Ishikawa (cell line): ENCODE measurements around the gene KRCC1.

Source experiments
- CEBPB ChIP-seq: IDR thresholded peaks from 2 replicates; pipeline ENCODE4 v1.6.1; 2012
- CREB1 ChIP-seq: IDR thresholded peaks from 2 replicates; pipeline ENCODE4 v1.6.1; 2012; ENCODE audit warnings: low read depth
- EP300 ChIP-seq: IDR thresholded peaks from 2 replicates; pipeline ENCODE4 v1.6.1; 2012; ENCODE audit warnings: borderline replicate concordance
- RAD21 ChIP-seq: IDR thresholded peaks from 2 replicates; pipeline ENCODE4 v1.6.1; 2012; ENCODE audit warnings: low read depth
- TAF1 ChIP-seq: IDR thresholded peaks from 2 replicates; pipeline ENCODE4 v1.6.1; 2012; ENCODE audit warnings: low read depth, mild to moderate bottlenecking
- TEAD4 ChIP-seq: IDR thresholded peaks from 2 replicates; pipeline ENCODE4 v1.6.1; 2012
- YY1 ChIP-seq: IDR thresholded peaks from 2 replicates; pipeline ENCODE4 v1.6.1; 2012; ENCODE audit warnings: low read depth
- ZBTB7A ChIP-seq: IDR thresholded peaks from 2 replicates; pipeline ENCODE4 v1.6.1; 2012; ENCODE audit warnings: low read depth
- TF ChIP-seq, protein P1 (sequence below): IDR thresholded peaks from 2 replicates; pipeline ENCODE4 v1.6.1; 2012; ENCODE audit warnings: low read depth, mild to moderate bottlenecking
- TF ChIP-seq, protein P2 (sequence below): IDR thresholded peaks from 2 replicates; pipeline ENCODE4 v1.6.1; 2012

DNA sequence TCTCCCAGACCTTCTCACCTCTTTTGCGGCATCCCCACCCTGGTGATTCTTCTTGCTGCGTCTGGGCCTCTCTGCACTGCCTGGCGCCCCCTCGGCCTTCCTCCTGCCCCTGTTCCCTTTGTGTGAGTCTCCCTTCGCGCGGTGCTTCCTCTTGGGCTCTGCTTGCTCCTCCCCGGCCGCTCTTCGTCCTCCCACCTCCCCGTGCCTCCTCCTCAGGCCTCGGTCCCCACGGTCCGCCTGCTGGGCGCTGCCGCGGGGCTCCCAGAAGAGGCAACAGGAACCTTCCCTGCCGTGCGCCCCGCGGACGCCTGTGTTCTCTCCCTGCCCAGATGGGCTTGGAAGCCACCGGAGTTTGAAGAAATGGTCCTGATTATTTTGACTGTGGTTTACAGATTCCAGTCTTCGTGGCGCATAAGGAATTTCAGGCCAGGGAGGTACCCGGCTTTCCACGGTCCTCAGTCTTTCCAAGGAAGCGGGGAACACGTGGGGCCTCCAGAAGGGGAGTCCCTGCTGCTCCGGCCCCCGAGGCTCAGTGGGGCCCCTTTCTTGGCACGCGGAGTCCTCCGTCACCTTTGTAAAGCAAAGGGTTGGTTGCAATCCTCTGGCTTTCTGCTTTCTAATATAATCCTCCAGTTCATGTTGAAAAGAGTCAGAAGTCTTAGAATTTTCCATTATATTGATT, 52.4 kb downstream of the KRCC1 start:
- no peak for TF ChIP-seq YY1
- TF ChIP-seq, protein P1, sequence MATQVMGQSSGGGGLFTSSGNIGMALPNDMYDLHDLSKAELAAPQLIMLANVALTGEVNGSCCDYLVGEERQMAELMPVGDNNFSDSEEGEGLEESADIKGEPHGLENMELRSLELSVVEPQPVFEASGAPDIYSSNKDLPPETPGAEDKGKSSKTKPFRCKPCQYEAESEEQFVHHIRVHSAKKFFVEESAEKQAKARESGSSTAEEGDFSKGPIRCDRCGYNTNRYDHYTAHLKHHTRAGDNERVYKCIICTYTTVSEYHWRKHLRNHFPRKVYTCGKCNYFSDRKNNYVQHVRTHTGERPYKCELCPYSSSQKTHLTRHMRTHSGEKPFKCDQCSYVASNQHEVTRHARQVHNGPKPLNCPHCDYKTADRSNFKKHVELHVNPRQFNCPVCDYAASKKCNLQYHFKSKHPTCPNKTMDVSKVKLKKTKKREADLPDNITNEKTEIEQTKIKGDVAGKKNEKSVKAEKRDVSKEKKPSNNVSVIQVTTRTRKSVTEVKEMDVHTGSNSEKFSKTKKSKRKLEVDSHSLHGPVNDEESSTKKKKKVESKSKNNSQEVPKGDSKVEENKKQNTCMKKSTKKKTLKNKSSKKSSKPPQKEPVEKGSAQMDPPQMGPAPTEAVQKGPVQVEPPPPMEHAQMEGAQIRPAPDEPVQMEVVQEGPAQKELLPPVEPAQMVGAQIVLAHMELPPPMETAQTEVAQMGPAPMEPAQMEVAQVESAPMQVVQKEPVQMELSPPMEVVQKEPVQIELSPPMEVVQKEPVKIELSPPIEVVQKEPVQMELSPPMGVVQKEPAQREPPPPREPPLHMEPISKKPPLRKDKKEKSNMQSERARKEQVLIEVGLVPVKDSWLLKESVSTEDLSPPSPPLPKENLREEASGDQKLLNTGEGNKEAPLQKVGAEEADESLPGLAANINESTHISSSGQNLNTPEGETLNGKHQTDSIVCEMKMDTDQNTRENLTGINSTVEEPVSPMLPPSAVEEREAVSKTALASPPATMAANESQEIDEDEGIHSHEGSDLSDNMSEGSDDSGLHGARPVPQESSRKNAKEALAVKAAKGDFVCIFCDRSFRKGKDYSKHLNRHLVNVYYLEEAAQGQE, result no peak
- TF ChIP-seq ZBTB7A, result no peak
- TF ChIP-seq RAD21, result no peak
- no peak for TF ChIP-seq TAF1
- no peak for TF ChIP-seq EP300
- TF ChIP-seq TEAD4, result no peak
- TF ChIP-seq CREB1, result no peak
- TF ChIP-seq CEBPB, result no peak
- TF ChIP-seq, protein P2, sequence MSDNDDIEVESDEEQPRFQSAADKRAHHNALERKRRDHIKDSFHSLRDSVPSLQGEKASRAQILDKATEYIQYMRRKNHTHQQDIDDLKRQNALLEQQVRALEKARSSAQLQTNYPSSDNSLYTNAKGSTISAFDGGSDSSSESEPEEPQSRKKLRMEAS, result no peak
